CD14-positive monocyte (primary cell): ENCODE measurements around the gene CDH12. TPM values are rescaled to one million over a fixed set of nuclear protein-coding genes. Genes with fewer than 3 reads are reported as not detected.

Source experiments
- DNase-seq, 3 donors: peaks; one replicate each; pipeline ENCODE4 v3.0.0-alpha.2; 2011 to 2022
- H2AFZ ChIP-seq: 2 replicates; pipeline ENCODE4 v1.6.0; 2012; ENCODE audit warnings: mild to moderate bottlenecking, low read depth, low read length, inconsistent platforms; ENCODE audit not compliant: insufficient read depth, poor library complexity, severe bottlenecking
- H3K27ac ChIP-seq, 2 donors: 1 replicate in 1 of 2; 2 replicates in 1 of 2; pipeline ENCODE4 v1.5.1; 2012 to 2013; ENCODE audit warnings: low read length in 2 of 2, control low read depth in 1 of 2, inconsistent platforms in 1 of 2, low read depth in 1 of 2, mild to moderate bottlenecking in 1 of 2
- H3K27me3 ChIP-seq, 2 donors: one replicate each; pipeline versions ENCODE4 v1.6.0 to v1.6.1; 2011 to 2013; ENCODE audit warnings: low read length in 2 of 2; ENCODE audit not compliant: control insufficient read depth in 2 of 2, insufficient read depth in 2 of 2
- H3K36me3 ChIP-seq, 2 donors: replicated peaks in 1 of 2; 1 replicate in 1 of 2; 2 replicates in 1 of 2; pipeline versions ENCODE4 v1.5.1 to v1.6.1; 2012 to 2013; ENCODE audit warnings: low read length in 2 of 2, control low read depth in 1 of 2, inconsistent platforms in 1 of 2, mild to moderate bottlenecking in 1 of 2; ENCODE audit not compliant: insufficient read depth in 2 of 2, control insufficient read depth in 1 of 2
- H3K4me1 ChIP-seq, 2 donors: 1 replicate in 1 of 2; 2 replicates in 1 of 2; pipeline versions ENCODE4 v1.5.1 to v1.6.1; 2012 to 2013; ENCODE audit warnings: low read length in 2 of 2, control low read depth in 1 of 2, inconsistent platforms in 1 of 2, mild to moderate bottlenecking in 1 of 2, moderate library complexity in 1 of 2; ENCODE audit not compliant: insufficient read depth in 2 of 2, control insufficient read depth in 1 of 2
- H3K4me2 ChIP-seq: replicated peaks from 2 replicates; pipeline ENCODE3; 2012; ENCODE audit warnings: low read length, moderate library complexity, mild to moderate bottlenecking; ENCODE audit not compliant: poor library complexity, severe bottlenecking; ENCODE audit errors: extremely low read depth
- H3K4me3 ChIP-seq, 3 experiments: fragments of 200-600 bp in 1 of 3; sonication (generic) in 1 of 3; replicated peaks in 1 of 3; 1 replicate in 2 of 3; 2 replicates in 1 of 3; pipeline ENCODE4 v1.5.1; 2011 to 2013; ENCODE audit warnings: low read length in 3 of 3, mild to moderate bottlenecking in 3 of 3, control low read depth in 2 of 3, low read depth in 2 of 3, inconsistent platforms in 1 of 3, moderate library complexity in 1 of 3
- H3K79me2 ChIP-seq: 2 replicates; pipeline ENCODE4 v1.6.0; 2012; ENCODE audit warnings: mild to moderate bottlenecking, control low read depth, inconsistent platforms, low read length, moderate library complexity; ENCODE audit not compliant: insufficient read depth
- H3K9ac ChIP-seq: 2 replicates; pipeline ENCODE4 v1.6.0; 2017; ENCODE audit warnings: low read length, mild to moderate bottlenecking; ENCODE audit not compliant: insufficient read depth, poor library complexity, severe bottlenecking
- H3K9me3 ChIP-seq, 2 donors: replicated peaks in 1 of 2; 1 replicate in 1 of 2; 2 replicates in 1 of 2; pipeline versions ENCODE4 v1.5.1 to v1.6.1; 2012 to 2013; ENCODE audit warnings: low read length in 2 of 2, control low read depth in 1 of 2; ENCODE audit not compliant: control insufficient read depth in 1 of 2, insufficient read depth in 1 of 2
- H4K20me1 ChIP-seq: 2 replicates; pipeline ENCODE4 v1.6.0; 2012; ENCODE audit warnings: mild to moderate bottlenecking, low read length, control low read depth, moderate library complexity; ENCODE audit not compliant: insufficient read depth
- H3K27ac Mint-ChIP-seq, 7 donors: one replicate each; pipeline ENCODE4 v1.8.0; 2020; ENCODE audit warnings: mild to moderate bottlenecking in 7 of 7, mixed read lengths in 7 of 7, moderate library complexity in 6 of 7, inconsistent platforms in 2 of 7
- H3K27me3 Mint-ChIP-seq, 3 donors: one replicate each; pipeline ENCODE4 v1.8.0; 2021 to 2022; ENCODE audit warnings: low read depth in 3 of 3, mild to moderate bottlenecking in 3 of 3, mixed read lengths in 3 of 3, moderate library complexity in 3 of 3, inconsistent platforms in 1 of 3
- H3K36me3 Mint-ChIP-seq, 2 donors: one replicate each; pipeline ENCODE4 v1.8.0; 2020; ENCODE audit warnings: mixed read lengths in 2 of 2, inconsistent platforms in 1 of 2, mild to moderate bottlenecking in 1 of 2
- H3K4me1 Mint-ChIP-seq: one replicate; pipeline ENCODE4 v1.8.0; 2020; ENCODE audit warnings: mild to moderate bottlenecking, mixed read lengths
- H3K4me3 Mint-ChIP-seq, 2 donors: one replicate each; pipeline ENCODE4 v1.8.0; 2020; ENCODE audit warnings: mild to moderate bottlenecking in 2 of 2, mixed read lengths in 2 of 2, moderate library complexity in 1 of 2
- H3K9me3 Mint-ChIP-seq, 7 donors: one replicate each; pipeline ENCODE4 v1.8.0; 2020 to 2022; ENCODE audit warnings: mixed read lengths in 7 of 7, mild to moderate bottlenecking in 6 of 7, moderate library complexity in 6 of 7, inconsistent platforms in 2 of 7
- WGBS: methylation state at CpG from one replicate; pipeline ENCODE4 v1.1.5; 2013; ENCODE audit warnings: missing lambda C conversion rate; ENCODE audit not compliant: insufficient coverage; 5-methylcytosine and 5-hydroxymethylcytosine counted together
- intact Hi-C, 2 donors: fragments of 100-400 bp; cut with micrococcal nuclease; formaldehyde crosslinking; loops; one replicate each; pipeline versions ENCODE4 v1.15.0 to v1.15.1; 2023
- polyA plus RNA-seq, 3 donors: library from polyadenylated mRNA; depleted of rRNA in 1 of 3; unstranded in 2 of 3; stranded (reverse) in 1 of 3; fragments of 300-500 nt in 2 of 3; fragments of >200 nt in 1 of 3; fragmentation: Illumina TruSeq in 2 of 3; gene quantifications; 1 replicate in 2 of 3; 2 replicates in 1 of 3; pipeline ENCODE4 v1.2.3, GENCODE V29; 2012 to 2021
- TF ChIP-seq, protein P1 (sequence below): fragments of 200-600 bp; IDR thresholded peaks from one replicate; pipeline ENCODE4 v1.8.0; 2022; ENCODE audit warnings: antibody characterized with exemption, mild to moderate bottlenecking

Gene CDH12
- polyA plus RNA-seq, 3 donors, result not detected

DNA sequence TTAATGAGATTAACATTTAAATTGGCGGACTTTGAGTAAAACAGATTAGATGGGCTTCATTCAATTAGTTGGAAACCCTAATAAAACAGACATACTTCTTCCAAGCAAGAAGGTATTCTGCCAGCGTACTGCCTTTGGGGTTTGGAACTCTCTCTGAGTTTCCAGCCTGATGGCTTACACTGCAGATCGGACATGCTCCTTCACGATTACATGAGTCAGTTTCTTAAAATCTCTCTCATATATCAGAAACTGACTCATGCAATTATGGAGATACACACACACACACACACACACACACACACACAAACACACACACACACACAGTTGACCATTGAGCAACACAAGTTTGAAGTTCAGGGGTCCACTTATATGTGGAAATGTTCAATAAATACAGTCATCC is 789.4 kb downstream of the CDH12 start:
- Histone ChIP-seq H3K79me2 (no peaks in the 10 kb centered on the region), H3K27me3 (no peaks in the 10 kb centered on the region), H2AFZ (no peak overlapping the region), H3K27ac (no peak overlapping the region), H3K4me3 (no peak overlapping the region), H3K4me2 (no peak overlapping the region), H3K9ac (no peak overlapping the region), H3K36me3 (no peaks in the 10 kb centered on the region), H3K4me1 (no peaks in the 10 kb centered on the region), H4K20me1 (no peaks in the 10 kb centered on the region), H3K9me3 (no peaks in the 10 kb centered on the region)
- DNase-seq, result no peak
- H3K4me1 Mint-ChIP-seq, result no peaks in the 10 kb centered on the region
- H3K9me3 Mint-ChIP-seq, result peaks cover 0 to 4% (median 2%) of the 10 kb centered on the region in 7 donors
- WGBS, result 60% methylated on average over 1 of the region's 4 CpGs
- no peak overlapping the region for H3K4me3 Mint-ChIP-seq
- H3K27ac Mint-ChIP-seq, result no peak overlapping the region
- H3K36me3 Mint-ChIP-seq, result no peaks in the 10 kb centered on the region
- intact Hi-C loops, result no loop called here
- H3K27me3 Mint-ChIP-seq, result no peaks in the 10 kb centered on the region
- TF ChIP-seq, protein P1, sequence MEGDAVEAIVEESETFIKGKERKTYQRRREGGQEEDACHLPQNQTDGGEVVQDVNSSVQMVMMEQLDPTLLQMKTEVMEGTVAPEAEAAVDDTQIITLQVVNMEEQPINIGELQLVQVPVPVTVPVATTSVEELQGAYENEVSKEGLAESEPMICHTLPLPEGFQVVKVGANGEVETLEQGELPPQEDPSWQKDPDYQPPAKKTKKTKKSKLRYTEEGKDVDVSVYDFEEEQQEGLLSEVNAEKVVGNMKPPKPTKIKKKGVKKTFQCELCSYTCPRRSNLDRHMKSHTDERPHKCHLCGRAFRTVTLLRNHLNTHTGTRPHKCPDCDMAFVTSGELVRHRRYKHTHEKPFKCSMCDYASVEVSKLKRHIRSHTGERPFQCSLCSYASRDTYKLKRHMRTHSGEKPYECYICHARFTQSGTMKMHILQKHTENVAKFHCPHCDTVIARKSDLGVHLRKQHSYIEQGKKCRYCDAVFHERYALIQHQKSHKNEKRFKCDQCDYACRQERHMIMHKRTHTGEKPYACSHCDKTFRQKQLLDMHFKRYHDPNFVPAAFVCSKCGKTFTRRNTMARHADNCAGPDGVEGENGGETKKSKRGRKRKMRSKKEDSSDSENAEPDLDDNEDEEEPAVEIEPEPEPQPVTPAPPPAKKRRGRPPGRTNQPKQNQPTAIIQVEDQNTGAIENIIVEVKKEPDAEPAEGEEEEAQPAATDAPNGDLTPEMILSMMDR, result no peak

DNA sequence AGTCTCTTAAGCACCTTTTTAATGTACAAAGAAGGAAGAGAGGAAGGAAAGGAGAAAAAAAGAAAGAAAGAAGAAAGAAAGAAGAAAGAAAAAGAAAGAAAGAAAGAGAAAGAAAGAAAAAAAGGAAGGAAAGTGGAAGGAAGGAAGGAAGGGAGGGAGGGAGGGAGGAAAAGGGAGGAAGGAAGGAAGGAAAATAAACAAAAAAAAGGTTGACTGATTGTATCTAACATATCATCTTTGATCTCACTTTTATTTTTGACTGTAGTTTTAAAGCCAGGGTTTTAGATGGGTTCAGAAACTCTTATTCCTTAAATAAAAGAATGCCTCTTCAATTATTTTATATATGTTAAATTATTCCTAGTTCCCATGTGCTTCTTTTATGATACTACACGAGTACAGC is 794.5 kb downstream of the CDH12 start:
- Mint-ChIP-seq H3K9me3 (peaks cover 0 to 4% (median 0%) of the 10 kb centered on the region in 7 donors), H3K27ac (no peak overlapping the region), H3K27me3 (no peaks in the 10 kb centered on the region), H3K4me3 (no peak overlapping the region), H3K4me1 (no peaks in the 10 kb centered on the region), H3K36me3 (no peaks in the 10 kb centered on the region)
- TF ChIP-seq, protein P1, result no peak
- no peak overlapping the region for H3K9ac ChIP-seq
- WGBS, result no CpG with 5 or more reads among the region's 1 CpG
- no peaks in the 10 kb centered on the region for H3K79me2 ChIP-seq
- no peak overlapping the region for H3K4me2 ChIP-seq
- H3K4me1 ChIP-seq, result no peaks in the 10 kb centered on the region
- no peaks in the 10 kb centered on the region for H4K20me1 ChIP-seq
- H3K27ac ChIP-seq, result no peak overlapping the region
- peaks cover 0 to 4% of the 10 kb centered on the region in 2 donors for H3K9me3 ChIP-seq
- H2AFZ ChIP-seq, result no peak overlapping the region
- H3K4me3 ChIP-seq, result no peak overlapping the region
- intact Hi-C loops, result no loop called here
- no peak for DNase-seq
- no peaks in the 10 kb centered on the region for H3K36me3 ChIP-seq
- no peaks in the 10 kb centered on the region for H3K27me3 ChIP-seq
